GM12892 (cell line): ENCODE results near the gene AKR1C3.
"Not testable (repeated sequence)": the region's sequence is repeated elsewhere in the genome, so short reads cannot be mapped to it uniquely, and the experiment has no call there.

ENCODE experiments used
- POLR2A ChIP-seq: IDR thresholded peaks from 2 replicates; pipeline ENCODE4 v1.6.1; 2011; ENCODE audit warnings: low read depth, low read length, control low read depth
- TAF1 ChIP-seq: IDR thresholded peaks from 2 replicates; pipeline ENCODE4 v1.6.1; 2011; ENCODE audit warnings: low read depth, mild to moderate bottlenecking, control low read depth, low read length, borderline replicate concordance

GRCh38 chr10:5137699-5138098, 43.5 kb downstream of the AKR1C3 start:
- not testable (repeated sequence) for TF ChIP-seq POLR2A, TAF1
